GM20000 (cell line): ENCODE measurements around the gene COL4A6.
"Not testable (repeated sequence)": the region's sequence is repeated elsewhere in the genome, so short reads cannot be mapped to it uniquely, and the experiment has no call there.

ENCODE experiments used
- DNase-seq: peaks from one replicate; pipeline ENCODE4 v3.0.0; 2012; ENCODE audit warnings: low spot score
- TF ChIP-seq, protein P1 (sequence below): IDR thresholded peaks from 2 replicates; pipeline ENCODE4 v1.5.1; 2012; ENCODE audit warnings: mild to moderate bottlenecking, control low read depth; ENCODE audit errors: extremely low read depth, missing control alignments

Gene COL4A6

GRCh38 chrX:108399418-108400165 lies 38.6 kb downstream of the COL4A6 start:
- DNase-seq: no peak
- TF ChIP-seq, protein P1, sequence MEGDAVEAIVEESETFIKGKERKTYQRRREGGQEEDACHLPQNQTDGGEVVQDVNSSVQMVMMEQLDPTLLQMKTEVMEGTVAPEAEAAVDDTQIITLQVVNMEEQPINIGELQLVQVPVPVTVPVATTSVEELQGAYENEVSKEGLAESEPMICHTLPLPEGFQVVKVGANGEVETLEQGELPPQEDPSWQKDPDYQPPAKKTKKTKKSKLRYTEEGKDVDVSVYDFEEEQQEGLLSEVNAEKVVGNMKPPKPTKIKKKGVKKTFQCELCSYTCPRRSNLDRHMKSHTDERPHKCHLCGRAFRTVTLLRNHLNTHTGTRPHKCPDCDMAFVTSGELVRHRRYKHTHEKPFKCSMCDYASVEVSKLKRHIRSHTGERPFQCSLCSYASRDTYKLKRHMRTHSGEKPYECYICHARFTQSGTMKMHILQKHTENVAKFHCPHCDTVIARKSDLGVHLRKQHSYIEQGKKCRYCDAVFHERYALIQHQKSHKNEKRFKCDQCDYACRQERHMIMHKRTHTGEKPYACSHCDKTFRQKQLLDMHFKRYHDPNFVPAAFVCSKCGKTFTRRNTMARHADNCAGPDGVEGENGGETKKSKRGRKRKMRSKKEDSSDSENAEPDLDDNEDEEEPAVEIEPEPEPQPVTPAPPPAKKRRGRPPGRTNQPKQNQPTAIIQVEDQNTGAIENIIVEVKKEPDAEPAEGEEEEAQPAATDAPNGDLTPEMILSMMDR: no peak

DNA sequence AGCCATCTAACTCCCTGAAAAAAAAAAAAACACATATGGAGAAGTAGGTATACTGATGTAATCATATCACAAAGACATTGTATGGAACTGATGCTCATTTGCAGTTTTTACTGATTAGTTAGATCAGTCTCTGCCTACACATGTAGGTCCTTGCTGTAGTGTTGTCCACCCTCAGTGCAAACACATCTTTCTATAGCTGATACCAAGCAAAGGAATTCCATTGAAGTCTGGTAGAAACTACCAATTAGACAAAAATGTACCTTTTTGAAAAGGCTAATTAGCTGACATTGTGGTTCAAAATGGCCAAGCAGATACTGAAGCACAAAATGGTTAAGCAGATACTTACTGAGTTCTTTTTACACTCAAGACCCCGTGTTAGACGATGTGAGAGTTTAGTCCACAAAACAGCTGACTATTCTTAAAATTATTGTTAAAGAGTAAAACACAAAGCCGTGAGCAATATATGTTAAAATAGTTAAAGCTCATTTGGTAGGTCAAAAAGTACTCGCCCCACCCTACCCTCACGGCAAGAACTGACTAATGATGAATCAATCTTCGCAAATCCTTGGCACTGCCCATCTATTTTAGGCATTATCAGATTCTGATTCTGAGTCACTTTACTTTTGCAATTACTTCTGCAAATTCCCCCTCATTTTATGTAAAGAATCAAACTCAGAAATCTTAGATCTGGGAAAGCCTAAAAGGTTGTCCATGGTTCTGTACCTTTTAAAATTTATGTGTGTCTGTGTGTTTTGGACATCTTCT lies 40.4 kb downstream of the COL4A6 start:
- TF ChIP-seq, protein P1: no peak
- no peak for DNase-seq

DNA sequence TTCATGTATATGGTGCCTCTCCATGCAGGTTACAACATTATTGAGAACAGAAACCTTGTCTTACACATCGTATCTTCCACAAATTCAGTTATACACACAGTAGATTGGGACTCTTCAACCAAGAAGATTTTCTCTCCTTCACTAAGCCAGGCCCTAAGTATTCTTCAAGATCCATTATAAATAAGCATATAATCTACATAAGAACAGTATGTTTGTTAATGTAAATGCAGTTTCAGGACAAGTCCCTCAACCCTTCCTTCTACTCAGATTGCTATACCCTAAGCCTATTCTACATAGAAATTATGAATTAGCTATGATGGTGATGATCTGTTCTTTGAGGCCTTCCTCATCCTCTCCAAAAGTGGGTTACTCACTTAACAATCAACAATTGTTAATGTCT lies 41.2 kb downstream of the COL4A6 start:
- DNase-seq: no peak
- TF ChIP-seq, protein P1: no peak

DNA sequence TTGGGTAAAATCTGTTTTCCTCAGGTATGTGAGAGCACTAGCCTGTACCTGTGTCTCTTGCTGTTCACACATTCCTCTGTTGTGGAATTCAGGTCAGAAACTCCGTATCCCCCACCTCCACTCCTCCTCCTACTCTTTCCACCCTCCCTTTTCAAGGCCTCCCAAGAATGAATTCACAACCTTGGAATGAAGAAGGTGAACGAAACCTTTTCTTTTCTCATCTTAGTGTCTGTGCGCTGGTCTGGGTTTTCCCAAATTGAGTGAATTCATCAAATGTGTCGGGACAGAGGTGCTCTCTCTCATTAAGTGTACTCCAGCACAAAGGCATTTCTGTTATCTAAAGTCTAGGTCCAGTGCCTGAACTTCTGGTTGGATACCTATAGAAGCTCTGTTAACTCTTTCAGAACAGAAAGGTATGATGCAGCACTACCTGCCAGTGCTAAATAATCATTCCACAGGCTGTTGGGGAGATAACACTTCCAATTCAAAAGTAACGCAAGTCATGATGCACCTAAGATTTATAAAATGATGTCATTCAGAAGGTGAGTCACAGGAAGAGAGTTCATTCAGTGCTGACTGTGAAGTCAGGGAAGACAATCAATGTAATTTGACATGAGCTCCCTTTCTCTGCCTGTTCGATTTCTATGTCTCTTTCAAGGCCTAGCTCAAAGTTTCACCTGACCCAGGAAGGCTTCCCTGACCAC lies 41.9 kb downstream of the COL4A6 start:
- TF ChIP-seq, protein P1: no peak
- DNase-seq: no peak

- not testable (repeated sequence) for DNase-seq
These were observed 47.1 kb downstream of the COL4A6 start for GRCh38 chrX:108390976-108391717.

DNA sequence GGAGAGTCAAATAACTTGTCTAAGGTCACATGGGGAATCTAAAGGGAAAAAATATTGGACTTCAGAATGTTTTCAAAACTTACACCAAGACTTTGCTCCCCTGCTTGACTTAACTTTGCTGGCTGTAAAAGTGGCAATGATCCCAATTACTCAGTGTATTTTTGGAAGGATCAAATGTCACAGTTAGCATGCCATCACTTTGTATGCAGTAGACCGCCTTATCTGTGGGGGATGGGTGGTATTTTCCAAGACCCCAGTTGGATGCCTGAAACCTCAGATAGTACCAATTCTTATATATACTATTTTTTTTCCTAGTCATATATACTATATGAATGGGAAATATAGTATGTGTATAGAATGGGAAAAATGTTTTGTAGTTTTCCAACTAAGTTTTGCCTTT lies 53.4 kb downstream of the COL4A6 start:
- TF ChIP-seq, protein P1: no peak

DNA sequence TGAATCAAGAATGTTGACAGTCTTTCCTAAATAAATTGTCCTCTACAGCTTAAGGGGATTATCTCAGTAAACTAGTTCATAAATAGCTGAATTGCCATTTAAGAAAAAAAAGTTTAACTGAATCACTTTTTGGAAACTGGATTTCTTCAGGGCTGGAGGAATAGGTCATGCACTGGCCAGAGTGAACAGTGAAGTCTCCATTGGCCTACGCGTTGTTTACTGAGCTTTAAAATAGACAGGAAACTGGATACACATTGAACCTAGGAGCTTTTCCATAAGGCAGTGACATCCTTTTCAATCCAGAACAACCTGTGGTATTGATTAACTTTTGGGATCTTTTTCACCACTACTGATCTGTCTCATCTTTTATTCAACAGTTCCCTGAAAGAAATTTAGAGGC lies 58.0 kb downstream of the COL4A6 start:
- TF ChIP-seq, protein P1: no peak
- DNase-seq: no peak

More for the DNA sequence above, 53.4 kb downstream of the COL4A6 start:
- DNase-seq: no peak

GRCh38 chrX:108376821-108377220 lies 61.4 kb downstream of the COL4A6 start:
- not testable (repeated sequence) for DNase-seq

DNA sequence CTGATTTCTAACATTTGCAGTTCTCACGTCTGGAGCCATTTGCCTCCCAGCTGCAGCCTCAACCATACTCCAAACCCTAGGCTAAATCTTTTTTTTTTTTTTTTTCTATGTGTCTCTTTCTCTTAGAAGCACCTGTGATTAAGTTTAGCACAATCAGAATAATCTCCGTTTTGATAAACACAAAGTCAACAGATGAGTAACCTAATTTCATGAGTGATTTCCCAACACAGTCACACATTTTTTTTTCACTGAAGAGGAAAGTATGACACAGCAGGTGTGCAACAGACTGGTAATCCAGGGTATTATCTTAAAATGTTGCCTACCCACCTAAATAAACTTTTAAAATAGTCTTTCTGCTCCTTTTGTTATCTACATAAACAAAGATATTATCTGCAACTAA lies 62.6 kb downstream of the COL4A6 start:
- not testable (repeated sequence) for DNase-seq
